Measurements from ENCODE around the gene ELF2.

The ELF2 gene

DNA sequence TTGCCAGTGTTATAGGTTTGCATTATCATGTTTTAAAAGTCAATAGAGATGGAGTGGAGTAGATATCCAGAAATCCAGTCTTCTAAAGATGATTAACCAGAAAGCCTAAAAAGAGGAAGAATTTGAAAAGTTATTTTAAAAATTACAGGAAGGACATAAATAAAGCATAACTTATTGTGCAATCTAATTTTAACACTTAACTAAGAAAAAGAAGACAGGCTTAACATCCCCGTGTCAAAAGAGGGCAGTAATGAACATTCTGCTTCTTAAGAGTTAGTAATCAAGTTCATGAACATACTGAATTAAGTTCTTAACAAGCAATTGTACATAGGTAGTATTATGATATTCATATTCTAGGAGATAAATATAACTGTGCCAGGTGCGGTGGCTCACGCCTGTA, 39.3 kb downstream of the ELF2 start:
- TF ChIP-seq NFIC (IDR thresholded peaks at IDR 0.05) (no peak), EGR1 (IDR thresholded peaks at IDR 0.05) (no peak), YY1 (IDR thresholded peaks at IDR 0.05; ENCODE audit: low read depth) (no peak), TEAD4 (IDR thresholded peaks at IDR 0.05) (no peak), CREB1 (IDR thresholded peaks at IDR 0.05; ENCODE audit: low read depth) (no peak)

DNA sequence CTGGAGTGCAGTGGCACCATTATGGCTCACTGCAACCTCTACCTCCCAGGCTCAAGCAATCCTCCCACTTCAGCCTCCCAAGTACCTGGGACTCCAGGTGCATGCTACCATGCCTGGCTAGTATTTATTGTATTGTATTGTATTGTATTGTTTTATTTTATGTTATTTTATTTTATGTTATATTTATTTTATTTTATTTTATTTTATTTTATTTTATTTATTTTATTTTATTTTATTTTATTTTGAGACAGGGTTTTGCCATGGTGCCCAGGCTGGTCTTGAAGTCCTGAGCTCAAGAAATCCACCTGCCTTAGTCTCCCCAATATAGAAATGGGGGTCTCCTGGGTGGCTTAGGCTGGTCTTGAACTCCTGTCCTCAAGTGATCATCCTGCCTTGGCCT, 42.6 kb downstream of the ELF2 start:
- TF ChIP-seq CREB1 (IDR thresholded peaks at IDR 0.05; ENCODE audit: low read depth) (no peak), YY1 (IDR thresholded peaks at IDR 0.05; ENCODE audit: low read depth) (no peak), TEAD4 (IDR thresholded peaks at IDR 0.05) (no peak), ZBTB7A (IDR thresholded peaks at IDR 0.05; ENCODE audit: low read depth) (no peak)
- TF ChIP-seq, protein P1, sequence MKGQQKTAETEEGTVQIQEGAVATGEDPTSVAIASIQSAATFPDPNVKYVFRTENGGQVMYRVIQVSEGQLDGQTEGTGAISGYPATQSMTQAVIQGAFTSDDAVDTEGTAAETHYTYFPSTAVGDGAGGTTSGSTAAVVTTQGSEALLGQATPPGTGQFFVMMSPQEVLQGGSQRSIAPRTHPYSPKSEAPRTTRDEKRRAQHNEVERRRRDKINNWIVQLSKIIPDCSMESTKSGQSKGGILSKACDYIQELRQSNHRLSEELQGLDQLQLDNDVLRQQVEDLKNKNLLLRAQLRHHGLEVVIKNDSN (IDR thresholded peaks at IDR 0.05), result no peak

GRCh38 chr4:139131209-139131870, 45.7 kb downstream of the ELF2 start:
- TF ChIP-seq, protein P1 (IDR thresholded peaks at IDR 0.05), result no peak
- TF ChIP-seq TCF12 (IDR thresholded peaks at IDR 0.05; ENCODE audit: low read depth) (no peak), YY1 (IDR thresholded peaks at IDR 0.05; ENCODE audit: low read depth) (no peak), MAX (IDR thresholded peaks at IDR 0.05) (no peak), RAD21 (IDR thresholded peaks at IDR 0.05; ENCODE audit: low read depth) (no peak), CREB1 (IDR thresholded peaks at IDR 0.05; ENCODE audit: low read depth) (no peak), NFIC (IDR thresholded peaks at IDR 0.05) (no peak), TEAD4 (IDR thresholded peaks at IDR 0.05) (no peak), FOXM1 (IDR thresholded peaks at IDR 0.05; ENCODE audit: borderline replicate concordance, low read depth) (no peak), EP300 (IDR thresholded peaks at IDR 0.05; ENCODE audit: borderline replicate concordance) (no peak), TAF1 (IDR thresholded peaks at IDR 0.05; ENCODE audit: low read depth) (no peak), ZBTB7A (IDR thresholded peaks at IDR 0.05; ENCODE audit: low read depth) (no peak), REST (IDR thresholded peaks at IDR 0.05; ENCODE audit: low read depth) (no peak), CEBPB (IDR thresholded peaks at IDR 0.05) (no peak)

DNA sequence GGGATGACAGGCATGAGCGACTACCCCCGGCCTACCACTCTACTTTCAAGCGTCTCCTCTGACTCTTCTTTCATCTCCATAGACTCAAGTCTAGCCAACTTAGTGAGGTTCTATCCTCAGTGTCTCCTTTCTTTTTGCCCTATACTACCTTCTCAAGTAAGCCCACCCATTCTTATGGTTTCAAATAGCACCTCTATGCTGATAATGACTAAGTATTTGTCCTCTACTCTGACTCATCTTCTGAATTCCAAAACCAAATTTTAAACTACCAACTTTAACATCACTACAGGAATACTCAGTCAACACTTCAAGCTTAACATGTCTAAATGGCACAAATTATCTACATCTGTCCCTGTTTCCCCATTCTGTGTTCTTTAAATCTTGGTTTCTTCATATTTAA, 47.8 kb downstream of the ELF2 start:
- no peak for TF ChIP-seq EGR1 (IDR thresholded peaks at IDR 0.05)
- no peak for TF ChIP-seq YY1 (IDR thresholded peaks at IDR 0.05; ENCODE audit: low read depth)
- TF ChIP-seq TCF12 (IDR thresholded peaks at IDR 0.05; ENCODE audit: low read depth), result no peak
- no peak for TF ChIP-seq ZBTB7A (IDR thresholded peaks at IDR 0.05; ENCODE audit: low read depth)
- TF ChIP-seq CEBPB (IDR thresholded peaks at IDR 0.05), result no peak
- TF ChIP-seq MAX (IDR thresholded peaks at IDR 0.05), result no peak
- no peak for TF ChIP-seq EP300 (IDR thresholded peaks at IDR 0.05; ENCODE audit: borderline replicate concordance)
- TF ChIP-seq REST (IDR thresholded peaks at IDR 0.05; ENCODE audit: low read depth), result no peak
- no peak for TF ChIP-seq CREB1 (IDR thresholded peaks at IDR 0.05; ENCODE audit: low read depth)
- no peak for TF ChIP-seq FOXM1 (IDR thresholded peaks at IDR 0.05; ENCODE audit: borderline replicate concordance, low read depth)

GRCh38 chr4:139126898-139127297, 50.1 kb downstream of the ELF2 start:
- TF ChIP-seq REST (IDR thresholded peaks at IDR 0.05; ENCODE audit: low read depth), result no peak
- TF ChIP-seq CEBPB (IDR thresholded peaks at IDR 0.05), result no peak
- no peak for TF ChIP-seq YY1 (IDR thresholded peaks at IDR 0.05; ENCODE audit: low read depth)
- TF ChIP-seq ZBTB7A (IDR thresholded peaks at IDR 0.05; ENCODE audit: low read depth), result no peak
- TF ChIP-seq RAD21 (IDR thresholded peaks at IDR 0.05; ENCODE audit: low read depth), result no peak
- TF ChIP-seq TCF12 (IDR thresholded peaks at IDR 0.05; ENCODE audit: low read depth), result no peak
- no peak for TF ChIP-seq EGR1 (IDR thresholded peaks at IDR 0.05)
- TF ChIP-seq TAF1 (IDR thresholded peaks at IDR 0.05; ENCODE audit: low read depth), result no peak
- TF ChIP-seq NFIC (IDR thresholded peaks at IDR 0.05), result no peak
- TF ChIP-seq CREB1 (IDR thresholded peaks at IDR 0.05; ENCODE audit: low read depth), result no peak
- no peak for TF ChIP-seq MAX (IDR thresholded peaks at IDR 0.05)
- TF ChIP-seq, protein P1 (IDR thresholded peaks at IDR 0.05), result no peak
- TF ChIP-seq FOXM1 (IDR thresholded peaks at IDR 0.05; ENCODE audit: borderline replicate concordance, low read depth), result no peak
- TF ChIP-seq EP300 (IDR thresholded peaks at IDR 0.05; ENCODE audit: borderline replicate concordance), result no peak
- TF ChIP-seq TEAD4 (IDR thresholded peaks at IDR 0.05), result no peak

Measured in Ishikawa (cell line).